HepG2 (cell line): ENCODE results near the gene NPB. TPM values are rescaled to one million over a fixed set of nuclear protein-coding genes. Genes with fewer than 3 reads are reported as not detected.

Experiments
- AKNA ChIP-seq: sonication (generic); formaldehyde crosslinking; IDR thresholded peaks from 2 replicates; pipeline ENCODE4 v1.4.0; 2020; ENCODE audit warnings: missing genetic modification reagents, borderline replicate concordance
- ATF5 ChIP-seq: sonication (generic); formaldehyde crosslinking; IDR thresholded peaks from 2 replicates; pipeline ENCODE4 v1.4.0; 2020; ENCODE audit warnings: mild to moderate bottlenecking, low read depth, missing genetic modification reagents
- CENPT ChIP-seq: sonication (generic); formaldehyde crosslinking; IDR thresholded peaks from 2 replicates; pipeline ENCODE4 v1.8.0; 2022; ENCODE audit warnings: low read depth, mild to moderate bottlenecking, moderate library complexity, missing genetic modification reagents
- HNF1B ChIP-seq: sonication (generic); formaldehyde crosslinking; IDR thresholded peaks from 2 replicates; pipeline ENCODE4 v1.5.1; 2020; ENCODE audit warnings: mild to moderate bottlenecking, moderate library complexity, missing genetic modification reagents
- KDM2A ChIP-seq: sonication (generic); formaldehyde crosslinking; IDR thresholded peaks from 2 replicates; pipeline ENCODE4 v1.4.0; 2020; ENCODE audit warnings: low read depth, missing genetic modification reagents, borderline replicate concordance
- MAF1 ChIP-seq: sonication (generic); formaldehyde crosslinking; IDR thresholded peaks from 2 replicates; pipeline ENCODE4 v1.5.0; 2020; ENCODE audit warnings: missing genetic modification reagents, borderline replicate concordance
- MTF1 ChIP-seq: sonication (generic); formaldehyde crosslinking; IDR thresholded peaks from 2 replicates; pipeline ENCODE4 v1.5.0; 2020; ENCODE audit warnings: missing genetic modification reagents
- NFE2 ChIP-seq: sonication (generic); formaldehyde crosslinking; IDR thresholded peaks from 2 replicates; pipeline ENCODE4 v1.4.0; 2020; ENCODE audit warnings: missing genetic modification reagents
- NFYC ChIP-seq: IDR thresholded peaks from 2 replicates; pipeline ENCODE4 v1.6.1; 2016; ENCODE audit warnings: missing genetic modification reagents, missing compliant biosample characterization
- PAWR ChIP-seq: sonication (generic); formaldehyde crosslinking; IDR thresholded peaks from 2 replicates; pipeline ENCODE4 v1.4.0; 2020; ENCODE audit warnings: missing genetic modification reagents, mild to moderate bottlenecking, borderline replicate concordance
- POLR2A ChIP-seq, 2 experiments: IDR thresholded peaks; 2 replicates each; pipeline ENCODE4 v1.6.1; 2011; ENCODE audit warnings: low read depth in 2 of 2, low read length in 2 of 2, mild to moderate bottlenecking in 1 of 2, moderate library complexity in 1 of 2; ENCODE audit not compliant: insufficient read depth in 1 of 2
- RXRA ChIP-seq: sonication (generic); formaldehyde crosslinking; IDR thresholded peaks from 2 replicates; pipeline ENCODE4 v1.5.1; 2020; ENCODE audit warnings: missing genetic modification reagents
- SNAI1 ChIP-seq: sonication (generic); formaldehyde crosslinking; IDR thresholded peaks from 2 replicates; pipeline ENCODE4 v1.5.0; 2020; ENCODE audit warnings: mild to moderate bottlenecking, missing genetic modification reagents, borderline replicate concordance
- SSRP1 ChIP-seq: IDR thresholded peaks from 2 replicates; pipeline ENCODE4 v1.6.1; 2016; ENCODE audit warnings: control low read depth
- TRIM24 ChIP-seq: sonication (generic); formaldehyde crosslinking; IDR thresholded peaks from 2 replicates; pipeline ENCODE4 v1.8.0; 2022; ENCODE audit warnings: mild to moderate bottlenecking, missing genetic modification reagents
- ZMYM3 ChIP-seq: sonication (generic); formaldehyde crosslinking; IDR thresholded peaks from 2 replicates; pipeline ENCODE4 v1.5.1; 2020; ENCODE audit warnings: mild to moderate bottlenecking, missing genetic modification reagents
- ZNF124 ChIP-seq: sonication (generic); formaldehyde crosslinking; IDR thresholded peaks from 2 replicates; pipeline ENCODE4 v1.4.0; 2020; ENCODE audit warnings: missing genetic modification reagents
- ZNF274 ChIP-seq: sonication (generic); formaldehyde crosslinking; IDR thresholded peaks from 2 replicates; pipeline ENCODE4 v1.5.1; 2020; ENCODE audit warnings: mild to moderate bottlenecking, missing genetic modification reagents
- ZNF333 ChIP-seq: sonication (generic); formaldehyde crosslinking; IDR thresholded peaks from 2 replicates; pipeline ENCODE4 v1.4.0; 2020; ENCODE audit warnings: mild to moderate bottlenecking, missing genetic modification reagents, borderline replicate concordance
- ZNF496 ChIP-seq: sonication (generic); formaldehyde crosslinking; IDR thresholded peaks from 2 replicates; pipeline ENCODE4 v1.8.1; 2023; ENCODE audit warnings: mild to moderate bottlenecking, moderate library complexity, missing genetic modification reagents; ENCODE audit not compliant: insufficient replicate concordance
- ZNF605 ChIP-seq: sonication (generic); formaldehyde crosslinking; IDR thresholded peaks from 2 replicates; pipeline ENCODE4 v1.8.0; 2022; ENCODE audit warnings: mild to moderate bottlenecking, missing genetic modification reagents
- ZNF724P ChIP-seq: sonication (generic); formaldehyde crosslinking; IDR thresholded peaks from 2 replicates; pipeline ENCODE4 v1.8.0; 2022; ENCODE audit warnings: missing genetic modification reagents, borderline replicate concordance
- ZNF766 ChIP-seq: sonication (generic); formaldehyde crosslinking; IDR thresholded peaks from 2 replicates; pipeline ENCODE4 v1.5.0; 2020; ENCODE audit warnings: missing genetic modification reagents, borderline replicate concordance
- ZNF879 ChIP-seq: sonication (generic); formaldehyde crosslinking; IDR thresholded peaks from 2 replicates; pipeline ENCODE4 v1.8.1; 2023; ENCODE audit warnings: missing genetic modification reagents
- polyA plus RNA-seq, 8 experiments: library from polyadenylated mRNA; depleted of rRNA in 3 of 8; stranded (reverse) in 7 of 8; unstranded in 1 of 8; fragments of >200 nt; fragmentation: Illumina TruSeq in 4 of 8; extraction: Trizol in 4 of 8; gene quantifications; 2 replicates each; pipeline versions ENCODE4 v1.2.1 to v1.2.3, GENCODE V29; 2011 to 2016; ENCODE audit warnings: low read depth in 4 of 8, missing spikeins in 1 of 8, mixed read lengths in 1 of 8; ENCODE audit not compliant: insufficient read depth in 1 of 8
- total RNA-seq, 5 experiments: library from RNA; depleted of rRNA; stranded (reverse); fragments of >200 nt; fragmentation: Illumina TruSeq; extraction: Trizol; gene quantifications; 2 replicates each; pipeline ENCODE4 v1.2.3, GENCODE V29; 2016; ENCODE audit warnings: low read depth in 1 of 5

Gene NPB
- total and polyA plus RNA-seq, 2 of the 13 experiments (the other 11 are each of a cell fraction or from before 2014, with no cell fraction given), result 0.11 to 0.93 TPM

- TF ChIP-seq HNF1B (CRISPR knock-in tag) (peak; percentile 85; the same call in 1 of the 2 replicates), ZNF879 (CRISPR knock-in tag) (peak; percentile 40; the same call in 1 of the 2 replicates), MTF1 (CRISPR knock-in tag) (no peak), ATF5 (CRISPR knock-in tag) (no peak), ZNF333 (0 out of 2 replicates have a peak, but pooled peaks have one; percentile 20), TRIM24 (CRISPR knock-in tag) (0 out of 2 replicates have a peak, but pooled peaks have one; percentile 24), POLR2A (IDR thresholded peaks at IDR 0.05; ENCODE audit: insufficient read depth in 1 of 2, low read depth in 2 of 2, low read length in 2 of 2) (peak in 1 of 2 experiments; percentile 28; a peak in 1 of 4 replicates), SSRP1 (CRISPR knock-in tag) (peak; percentile 12; the same call in 1 of the 2 replicates), AKNA (CRISPR knock-in tag) (no peak), PAWR (CRISPR knock-in tag) (no peak), ZNF496 (no peak), NFYC (CRISPR knock-in tag) (no peak), ZMYM3 (no peak), CENPT (CRISPR knock-in tag) (peak; percentile 27; the same call in 1 of the 2 replicates), SNAI1 (no peak), NFE2 (no peak), RXRA (CRISPR knock-in tag) (peak; percentile 34; the same call in 1 of the 2 replicates), ZNF124 (CRISPR knock-in tag) (peak; percentile 67; the same call in 1 of the 2 replicates), ZNF274 (CRISPR knock-in tag) (peak; percentile 91; the same call in 1 of the 2 replicates), KDM2A (CRISPR knock-in tag) (peak; percentile 50; the same call in 1 of the 2 replicates), ZNF766 (no peak), MAF1 (CRISPR knock-in tag) (no peak), ZNF724P (no peak), ZNF605 (CRISPR knock-in tag) (peak; percentile 41; the same call in 1 of the 2 replicates)
These were observed 26.7 kb downstream of the NPB start (continued) for GRCh38 chr17:81928544-81929252.
